GM23338 (cell line): Measurements from ENCODE around the gene TRPM3. TPM values are rescaled to one million over a fixed set of nuclear protein-coding genes. Genes with fewer than 3 reads are reported as not detected.

ENCODE experiments used
- ATAC-seq: fragments of 200-7000 bp; cut with Tn5 transposase; 3 replicates; pipeline ENCODE4 v1.9.1; 2020
- DNase-seq: peaks from one replicate; pipeline ENCODE4 v3.0.0-alpha.2; 2015; ENCODE audit warnings: low spot score
- H2AFZ ChIP-seq: fragments of 200-600 bp; sonication (generic); 2 replicates; pipeline ENCODE4 v1.8.0; 2016; ENCODE audit warnings: antibody characterized with exemption, mild to moderate bottlenecking, moderate library complexity
- H3F3A ChIP-seq: fragments of 200-600 bp; sonication (generic); replicated peaks from 2 replicates; pipeline ENCODE4 v1.8.0; 2017; ENCODE audit warnings: antibody characterized with exemption, mixed run types, low read depth
- H3K27ac ChIP-seq: fragments of 200-600 bp; sonication (generic); 2 replicates; pipeline ENCODE4 v1.6.1; 2016; ENCODE audit warnings: low read depth
- H3K27me3 ChIP-seq: fragments of 200-600 bp; sonication (generic); 2 replicates; pipeline ENCODE4 v1.8.0; 2016; ENCODE audit warnings: mild to moderate bottlenecking, mixed run types, moderate library complexity; ENCODE audit not compliant: insufficient read depth
- H3K36me3 ChIP-seq: fragments of 200-600 bp; sonication (generic); 2 replicates; pipeline ENCODE4 v1.8.0; 2016; ENCODE audit warnings: mild to moderate bottlenecking; ENCODE audit not compliant: insufficient read depth
- H3K4me1 ChIP-seq: fragments of 200-600 bp; sonication (generic); 2 replicates; pipeline ENCODE4 v1.8.0; 2016; ENCODE audit warnings: mild to moderate bottlenecking, moderate library complexity; ENCODE audit not compliant: insufficient read depth
- H3K4me2 ChIP-seq: fragments of 200-600 bp; sonication (generic); 2 replicates; pipeline ENCODE4 v1.7.1; 2017; ENCODE audit warnings: mixed run types
- H3K4me3 ChIP-seq: fragments of 200-600 bp; sonication (generic); 2 replicates; pipeline ENCODE4 v1.6.1; 2016; ENCODE audit warnings: mixed run types
- H3K79me2 ChIP-seq: fragments of 200-600 bp; sonication (generic); replicated peaks from 2 replicates; pipeline ENCODE4 v1.8.0; 2017; ENCODE audit warnings: mild to moderate bottlenecking; ENCODE audit not compliant: insufficient read depth
- H3K9me2 ChIP-seq: fragments of 200-600 bp; sonication (generic); 2 replicates; pipeline ENCODE4 v1.8.0; 2017; ENCODE audit not compliant: insufficient read depth
- H4K20me1 ChIP-seq: fragments of 200-600 bp; sonication (generic); replicated peaks from 2 replicates; pipeline ENCODE4 v1.8.0; 2017; ENCODE audit warnings: mild to moderate bottlenecking; ENCODE audit not compliant: insufficient read depth
- H3K27ac Mint-ChIP-seq: 2 replicates; pipeline ENCODE4 v1.8.0; 2020; ENCODE audit warnings: inconsistent platforms, mild to moderate bottlenecking, moderate library complexity, mixed read lengths
- H3K27me3 Mint-ChIP-seq: 3 replicates; pipeline ENCODE4 v1.8.0; 2022; ENCODE audit warnings: low read depth, mild to moderate bottlenecking, moderate library complexity, mixed read lengths, inconsistent platforms; ENCODE audit not compliant: insufficient read depth, poor library complexity
- H3K36me3 Mint-ChIP-seq: 3 replicates; pipeline ENCODE4 v1.8.0; 2021; ENCODE audit warnings: low read depth, mild to moderate bottlenecking, inconsistent platforms, moderate library complexity, mixed read lengths
- H3K4me1 Mint-ChIP-seq: 3 replicates; pipeline ENCODE4 v1.8.0; 2020; ENCODE audit warnings: mild to moderate bottlenecking, inconsistent platforms, mixed read lengths
- H3K4me3 Mint-ChIP-seq: 3 replicates; pipeline ENCODE4 v1.8.0; 2021; ENCODE audit warnings: moderate library complexity, mild to moderate bottlenecking, inconsistent platforms, mixed read lengths
- H3K9me3 Mint-ChIP-seq: 3 replicates; pipeline ENCODE4 v1.8.0; 2020; ENCODE audit warnings: moderate library complexity, mild to moderate bottlenecking, inconsistent platforms, mixed read lengths
- CREB1 ChIP-seq: fragments of 250-450 bp; sonication (Bioruptor Pico); IDR thresholded peaks from 2 replicates; pipeline ENCODE4 v1.5.0; 2020; ENCODE audit warnings: low read depth, mild to moderate bottlenecking, moderate library complexity
- ETS1 ChIP-seq: IDR thresholded peaks from 2 replicates; pipeline ENCODE4 v1.6.1; 2016; ENCODE audit warnings: antibody characterized with exemption
- EZH2 ChIP-seq: fragments of 200-600 bp; sonication (generic); IDR thresholded peaks from one replicate; pipeline ENCODE4 v1.8.0; 2017; ENCODE audit warnings: antibody characterized with exemption, mild to moderate bottlenecking, low read depth; ENCODE audit not compliant: unreplicated experiment
- EZH2phosphoT487 ChIP-seq: fragments of 200-600 bp; sonication (generic); IDR thresholded peaks from one replicate; pipeline ENCODE4 v1.8.1; 2018; ENCODE audit warnings: antibody characterized with exemption; ENCODE audit not compliant: unreplicated experiment
- JUNB ChIP-seq: IDR thresholded peaks from one replicate; pipeline ENCODE4 v1.6.1; 2016; ENCODE audit warnings: antibody characterized with exemption; ENCODE audit not compliant: unreplicated experiment
- NANOG ChIP-seq: IDR thresholded peaks from 2 replicates; pipeline ENCODE4 v1.6.1; 2016; ENCODE audit warnings: antibody characterized with exemption, borderline replicate concordance
- POLR2AphosphoS5 ChIP-seq: IDR thresholded peaks from 2 replicates; pipeline ENCODE4 v1.6.1; 2016; ENCODE audit warnings: antibody characterized with exemption, low read depth
- REST ChIP-seq: IDR thresholded peaks from one replicate; pipeline ENCODE4 v1.6.1; 2018; ENCODE audit warnings: antibody characterized with exemption; ENCODE audit not compliant: unreplicated experiment
- STAT1 ChIP-seq: IDR thresholded peaks from one replicate; pipeline ENCODE4 v1.6.1; 2016; ENCODE audit warnings: antibody characterized with exemption; ENCODE audit not compliant: unreplicated experiment
- ZNF114 ChIP-seq: fragments of 250-450 bp; sonication (Bioruptor Pico); IDR thresholded peaks from 2 replicates; pipeline ENCODE4 v1.5.0; 2020; ENCODE audit warnings: mild to moderate bottlenecking, moderate library complexity
- ZNF331 ChIP-seq: fragments of 250-450 bp; sonication (Bioruptor Pico); IDR thresholded peaks from 2 replicates; pipeline ENCODE4 v1.5.0; 2020; ENCODE audit warnings: low read depth, mild to moderate bottlenecking, moderate library complexity
- polyA plus RNA-seq: library from polyadenylated mRNA; unstranded; fragments of >200 nt; fragmentation: Nextera tagmentation; extraction: Ambion mirVana; gene quantifications from 2 replicates; pipeline ENCODE4 v1.2.1, GENCODE V29; 2016
- total RNA-seq: library from RNA; depleted of rRNA; stranded (reverse); fragments of >200 nt; shearing (Covaris generic); gene quantifications from 2 replicates; pipeline ENCODE4 v1.2.3, GENCODE V29; 2014
- TF ChIP-seq, protein P1 (sequence below): fragments of 250-450 bp; sonication (Bioruptor Pico); IDR thresholded peaks from 2 replicates; pipeline ENCODE4 v1.5.0; 2020; ENCODE audit warnings: mild to moderate bottlenecking, moderate library complexity
- TF ChIP-seq, protein P2 (sequence below), 2 experiments: fragments of 200-600 bp in 1 of 2; sonication (generic) in 1 of 2; conservative IDR thresholded peaks; 2 replicates each; pipeline versions ENCODE4 v1.5.1 to v1.6.1; 2016 to 2017; ENCODE audit warnings: antibody characterized with exemption in 2 of 2, low read depth in 2 of 2, mild to moderate bottlenecking in 2 of 2, moderate library complexity in 1 of 2

Gene TRPM3
- total and polyA plus RNA-seq, 2 experiments from 2014 or later: 2.8 to 8.2 TPM

GRCh38 chr9:70490478-70490877 is 630.9 kb downstream of the TRPM3 start:
- Histone ChIP-seq H2AFZ (no peak overlapping the region), H3K79me2 (no peaks in the 10 kb centered on the region), H3K4me3 (no peak overlapping the region), H4K20me1 (no peaks in the 10 kb centered on the region), H3K27ac (no peak overlapping the region), H3K9me2 (peaks cover 5% of the 10 kb centered on the region; the same call in 1 of the 2 replicates), H3K36me3 (no peaks in the 10 kb centered on the region), H3K4me1 (no peaks in the 10 kb centered on the region), H3K27me3 (no peaks in the 10 kb centered on the region), H3F3A (no peaks in the 10 kb centered on the region), H3K4me2 (no peak overlapping the region)
- Mint-ChIP-seq H3K4me3 (no peak overlapping the region), H3K27me3 (peaks cover 2% of the 10 kb centered on the region), H3K4me1 (no peaks in the 10 kb centered on the region; the same call in 2 of the 3 replicates), H3K9me3 (no peaks in the 10 kb centered on the region; the same call in 2 of the 3 replicates), H3K27ac (no peak overlapping the region), H3K36me3 (no peaks in the 10 kb centered on the region; the same call in 2 of the 3 replicates)
- TF ChIP-seq, protein P1, sequence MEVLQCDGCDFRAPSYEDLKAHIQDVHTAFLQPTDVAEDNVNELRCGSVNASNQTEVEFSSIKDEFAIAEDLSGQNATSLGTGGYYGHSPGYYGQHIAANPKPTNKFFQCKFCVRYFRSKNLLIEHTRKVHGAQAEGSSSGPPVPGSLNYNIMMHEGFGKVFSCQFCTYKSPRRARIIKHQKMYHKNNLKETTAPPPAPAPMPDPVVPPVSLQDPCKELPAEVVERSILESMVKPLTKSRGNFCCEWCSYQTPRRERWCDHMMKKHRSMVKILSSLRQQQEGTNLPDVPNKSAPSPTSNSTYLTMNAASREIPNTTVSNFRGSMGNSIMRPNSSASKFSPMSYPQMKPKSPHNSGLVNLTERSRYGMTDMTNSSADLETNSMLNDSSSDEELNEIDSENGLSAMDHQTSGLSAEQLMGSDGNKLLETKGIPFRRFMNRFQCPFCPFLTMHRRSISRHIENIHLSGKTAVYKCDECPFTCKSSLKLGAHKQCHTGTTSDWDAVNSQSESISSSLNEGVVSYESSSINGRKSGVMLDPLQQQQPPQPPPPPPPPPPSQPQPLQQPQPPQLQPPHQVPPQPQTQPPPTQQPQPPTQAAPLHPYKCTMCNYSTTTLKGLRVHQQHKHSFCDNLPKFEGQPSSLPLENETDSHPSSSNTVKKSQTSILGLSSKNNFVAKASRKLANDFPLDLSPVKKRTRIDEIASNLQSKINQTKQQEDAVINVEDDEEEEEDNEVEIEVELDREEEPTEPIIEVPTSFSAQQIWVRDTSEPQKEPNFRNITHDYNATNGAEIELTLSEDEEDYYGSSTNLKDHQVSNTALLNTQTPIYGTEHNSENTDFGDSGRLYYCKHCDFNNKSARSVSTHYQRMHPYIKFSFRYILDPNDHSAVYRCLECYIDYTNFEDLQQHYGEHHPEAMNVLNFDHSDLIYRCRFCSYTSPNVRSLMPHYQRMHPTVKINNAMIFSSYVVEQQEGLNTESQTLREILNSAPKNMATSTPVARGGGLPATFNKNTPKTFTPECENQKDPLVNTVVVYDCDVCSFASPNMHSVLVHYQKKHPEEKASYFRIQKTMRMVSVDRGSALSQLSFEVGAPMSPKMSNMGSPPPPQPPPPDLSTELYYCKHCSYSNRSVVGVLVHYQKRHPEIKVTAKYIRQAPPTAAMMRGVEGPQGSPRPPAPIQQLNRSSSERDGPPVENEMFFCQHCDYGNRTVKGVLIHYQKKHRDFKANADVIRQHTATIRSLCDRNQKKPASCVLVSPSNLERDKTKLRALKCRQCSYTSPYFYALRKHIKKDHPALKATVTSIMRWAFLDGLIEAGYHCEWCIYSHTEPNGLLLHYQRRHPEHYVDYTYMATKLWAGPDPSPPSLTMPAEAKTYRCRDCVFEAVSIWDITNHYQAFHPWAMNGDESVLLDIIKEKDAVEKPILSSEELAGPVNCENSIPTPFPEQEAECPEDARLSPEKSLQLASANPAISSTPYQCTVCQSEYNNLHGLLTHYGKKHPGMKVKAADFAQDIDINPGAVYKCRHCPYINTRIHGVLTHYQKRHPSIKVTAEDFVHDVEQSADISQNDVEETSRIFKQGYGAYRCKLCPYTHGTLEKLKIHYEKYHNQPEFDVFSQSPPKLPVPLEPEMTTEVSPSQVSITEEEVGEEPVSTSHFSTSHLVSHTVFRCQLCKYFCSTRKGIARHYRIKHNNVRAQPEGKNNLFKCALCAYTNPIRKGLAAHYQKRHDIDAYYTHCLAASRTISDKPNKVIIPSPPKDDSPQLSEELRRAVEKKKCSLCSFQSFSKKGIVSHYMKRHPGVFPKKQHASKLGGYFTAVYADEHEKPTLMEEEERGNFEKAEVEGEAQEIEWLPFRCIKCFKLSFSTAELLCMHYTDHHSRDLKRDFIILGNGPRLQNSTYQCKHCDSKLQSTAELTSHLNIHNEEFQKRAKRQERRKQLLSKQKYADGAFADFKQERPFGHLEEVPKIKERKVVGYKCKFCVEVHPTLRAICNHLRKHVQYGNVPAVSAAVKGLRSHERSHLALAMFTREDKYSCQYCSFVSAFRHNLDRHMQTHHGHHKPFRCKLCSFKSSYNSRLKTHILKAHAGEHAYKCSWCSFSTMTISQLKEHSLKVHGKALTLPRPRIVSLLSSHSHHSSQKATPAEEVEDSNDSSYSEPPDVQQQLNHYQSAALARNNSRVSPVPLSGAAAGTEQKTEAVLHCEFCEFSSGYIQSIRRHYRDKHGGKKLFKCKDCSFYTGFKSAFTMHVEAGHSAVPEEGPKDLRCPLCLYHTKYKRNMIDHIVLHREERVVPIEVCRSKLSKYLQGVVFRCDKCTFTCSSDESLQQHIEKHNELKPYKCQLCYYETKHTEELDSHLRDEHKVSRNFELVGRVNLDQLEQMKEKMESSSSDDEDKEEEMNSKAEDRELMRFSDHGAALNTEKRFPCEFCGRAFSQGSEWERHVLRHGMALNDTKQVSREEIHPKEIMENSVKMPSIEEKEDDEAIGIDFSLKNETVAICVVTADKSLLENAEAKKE (CRISPR knock-in tag): no peak
- no peak for TF ChIP-seq EZH2
- no peak for TF ChIP-seq ZNF114 (CRISPR knock-in tag)
- no peak for TF ChIP-seq REST
- TF ChIP-seq ZNF331: no peak
- TF ChIP-seq EZH2phosphoT487: no peak
- no peak for TF ChIP-seq ETS1
- TF ChIP-seq STAT1: no peak
- TF ChIP-seq POLR2AphosphoS5: no peak
- no peak for TF ChIP-seq JUNB
- TF ChIP-seq NANOG: no peak
- no peak for TF ChIP-seq CREB1 (CRISPR knock-in tag)
- TF ChIP-seq, protein P2, sequence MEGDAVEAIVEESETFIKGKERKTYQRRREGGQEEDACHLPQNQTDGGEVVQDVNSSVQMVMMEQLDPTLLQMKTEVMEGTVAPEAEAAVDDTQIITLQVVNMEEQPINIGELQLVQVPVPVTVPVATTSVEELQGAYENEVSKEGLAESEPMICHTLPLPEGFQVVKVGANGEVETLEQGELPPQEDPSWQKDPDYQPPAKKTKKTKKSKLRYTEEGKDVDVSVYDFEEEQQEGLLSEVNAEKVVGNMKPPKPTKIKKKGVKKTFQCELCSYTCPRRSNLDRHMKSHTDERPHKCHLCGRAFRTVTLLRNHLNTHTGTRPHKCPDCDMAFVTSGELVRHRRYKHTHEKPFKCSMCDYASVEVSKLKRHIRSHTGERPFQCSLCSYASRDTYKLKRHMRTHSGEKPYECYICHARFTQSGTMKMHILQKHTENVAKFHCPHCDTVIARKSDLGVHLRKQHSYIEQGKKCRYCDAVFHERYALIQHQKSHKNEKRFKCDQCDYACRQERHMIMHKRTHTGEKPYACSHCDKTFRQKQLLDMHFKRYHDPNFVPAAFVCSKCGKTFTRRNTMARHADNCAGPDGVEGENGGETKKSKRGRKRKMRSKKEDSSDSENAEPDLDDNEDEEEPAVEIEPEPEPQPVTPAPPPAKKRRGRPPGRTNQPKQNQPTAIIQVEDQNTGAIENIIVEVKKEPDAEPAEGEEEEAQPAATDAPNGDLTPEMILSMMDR (conservative IDR thresholded peaks at IDR 0.05; ENCODE audit: low read depth in 2 of 2): no peak
- no peak for DNase-seq
- ATAC-seq: no peak
